ENCODE results near the gene SH3BP5L.

- no peak for TF ChIP-seq CTCF (IDR thresholded peaks at IDR 0.05)
- no peak for TF ChIP-seq POLR2AphosphoS5 (IDR thresholded peaks at IDR 0.05)
- TF ChIP-seq POLR2A (IDR thresholded peaks at IDR 0.05): no peak
- no peak for TF ChIP-seq EP300 (IDR thresholded peaks at IDR 0.05)
Measured at GRCh38 chr1:248804771-248805681, 20.7 kb downstream of the SH3BP5L start.
